Kidney (tissue), 14 donors: ENCODE measurements around the gene IL17B. TPM values are rescaled to one million over a fixed set of nuclear protein-coding genes. Genes with fewer than 3 reads are reported as not detected.
A peak's percentile ranks its signal among the peaks of the same experiment; 100 is the strongest.

Experiments
- DNase-seq, 5 donors: peaks; one replicate each; pipeline ENCODE4 v3.0.0-alpha.2; 2013 to 2020
- FAIRE-seq: peaks from 2 replicates; lab custom pipeline; 2012; peaks lifted over from hg19 to GRCh38; lab: Jason Lieb, UNC
- H3K27ac ChIP-seq, 2 donors: one replicate each; pipeline ENCODE4 v1.7.0; 2013; ENCODE audit warnings: low read depth in 2 of 2, low read length in 2 of 2, inconsistent platforms in 1 of 2
- H3K27me3 ChIP-seq: one replicate; pipeline ENCODE4 v1.7.1; 2013; ENCODE audit warnings: low read length, inconsistent platforms; ENCODE audit not compliant: control insufficient read depth, insufficient read depth
- H3K36me3 ChIP-seq, 3 donors: one replicate each; pipeline versions ENCODE4 v1.7.0 to v1.7.1; 2013; ENCODE audit warnings: low read length in 3 of 3, control low read depth in 1 of 3, inconsistent platforms in 1 of 3; ENCODE audit not compliant: insufficient read depth in 3 of 3, control insufficient read depth in 2 of 3
- H3K4me1 ChIP-seq, 3 donors: one replicate each; pipeline versions ENCODE4 v1.7.0 to v1.7.1; 2013; ENCODE audit warnings: low read length in 3 of 3, inconsistent platforms in 1 of 3, low read depth in 1 of 3; ENCODE audit not compliant: control insufficient read depth in 2 of 3, insufficient read depth in 2 of 3
- H3K4me3 ChIP-seq, 3 donors: one replicate each; pipeline versions ENCODE4 v1.7.0 to v1.8.1; 2013; ENCODE audit warnings: low read length in 3 of 3, control low read depth in 1 of 3, inconsistent platforms in 1 of 3
- H3K9ac ChIP-seq, 3 donors: one replicate each; pipeline versions ENCODE4 v1.7.0 to v1.7.1; 2013; ENCODE audit warnings: low read length in 3 of 3, control low read depth in 1 of 3, inconsistent platforms in 1 of 3
- H3K9me3 ChIP-seq, 3 donors: one replicate each; pipeline versions ENCODE4 v1.7.0 to v1.7.1; 2013; ENCODE audit warnings: low read length in 3 of 3, control low read depth in 1 of 3, inconsistent platforms in 1 of 3; ENCODE audit not compliant: control insufficient read depth in 2 of 3, insufficient read depth in 1 of 3
- intact Hi-C: fragments of 100-400 bp; cut with DNase I; formaldehyde crosslinking; loops from one replicate; pipeline ENCODE4 v1.11.1; 2022
- polyA plus RNA-seq: library from polyadenylated mRNA; stranded (reverse); fragments of 350-450 nt; fragmentation: Illumina TruSeq; extraction: RNeasy Lipid Tissue Mini Kit (QIAGEN cat#74804); gene quantifications from one replicate; pipeline ENCODE4 v1.2.3, GENCODE V29; 2014; ENCODE audit warnings: low read depth, low replicate concordance; ENCODE audit not compliant: insufficient read depth
- total RNA-seq: library from RNA; stranded (reverse); fragmentation: NEBNext Ultra II Directional; extraction: Animal tissue kit (Norgen Biotek cat#: 25700); gene quantifications from one replicate; pipeline ENCODE4 v1.2.1, GENCODE V29; 2021
- TF ChIP-seq, protein P1 (sequence below): IDR thresholded peaks from 3 replicates; pipeline ENCODE4 v1.5.1; 2012; ENCODE audit warnings: mild to moderate bottlenecking, moderate library complexity, borderline replicate concordance; ENCODE audit not compliant: insufficient read depth; ENCODE audit errors: extremely low read depth
- donor health status: control.
- donor health status: control.
- donor health status: control.
- donor health status: control.
- donor health status: control.
- donor health status: DM: yes; HTN: yes; CAD: no.
- donor health status: Normal renal cell carcinoma (clear cell type).

IL17B gene
- total and polyA plus RNA-seq, 2 donors from 2014 or later = 1.4 to 4.7 TPM

DNA sequence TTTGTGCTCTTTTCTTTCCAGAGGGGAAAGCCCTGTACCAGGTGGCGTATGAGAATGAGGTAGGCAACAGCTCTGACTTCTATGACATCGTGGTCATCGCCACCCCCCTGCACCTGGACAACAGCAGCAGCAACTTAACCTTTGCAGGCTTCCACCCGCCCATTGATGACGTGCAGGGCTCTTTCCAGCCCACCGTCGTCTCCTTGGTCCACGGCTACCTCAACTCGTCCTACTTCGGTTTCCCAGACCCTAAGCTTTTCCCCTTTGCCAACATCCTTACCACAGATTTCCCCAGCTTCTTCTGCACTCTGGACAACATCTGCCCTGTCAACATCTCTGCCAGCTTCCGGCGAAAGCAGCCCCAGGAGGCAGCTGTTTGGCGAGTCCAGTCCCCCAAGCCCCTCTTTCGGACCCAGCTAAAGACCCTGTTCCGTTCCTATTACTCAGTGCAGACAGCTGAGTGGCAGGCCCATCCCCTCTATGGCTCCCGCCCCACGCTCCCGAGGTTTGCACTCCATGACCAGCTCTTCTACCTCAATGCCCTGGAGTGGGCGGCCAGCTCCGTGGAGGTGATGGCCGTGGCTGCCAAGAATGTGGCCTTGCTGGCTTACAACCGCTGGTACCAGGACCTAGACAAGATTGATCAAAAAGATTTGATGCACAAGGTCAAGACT, 11.0 kb downstream of the IL17B start:
- intact Hi-C loops = loop anchor here (10.0 kb wide), 1 partner anchor 197 kb away; no protein-coding TSS in a partner anchor

GRCh38 chr5:149367249-149367971, 11.7 kb downstream of the IL17B start:
- Histone ChIP-seq H3K4me1 (peaks cover 0 to 10% (median 0%) of the 10 kb centered on the region in 3 donors), H3K9me3 (no peaks in the 10 kb centered on the region), H3K27ac (no peak overlapping the region), H3K27me3 (no peaks in the 10 kb centered on the region), H3K9ac (no peak overlapping the region), H3K36me3 (no peaks in the 10 kb centered on the region), H3K4me3 (no peak overlapping the region)
- DNase-seq (peak in 4 of 5 donors; percentile 77 to 87 (median 80)), FAIRE-seq (no peak)
- intact Hi-C loops = loop anchor here (10.0 kb wide), 1 partner anchor 197 kb away; no protein-coding TSS in a partner anchor
- TF ChIP-seq, protein P1, sequence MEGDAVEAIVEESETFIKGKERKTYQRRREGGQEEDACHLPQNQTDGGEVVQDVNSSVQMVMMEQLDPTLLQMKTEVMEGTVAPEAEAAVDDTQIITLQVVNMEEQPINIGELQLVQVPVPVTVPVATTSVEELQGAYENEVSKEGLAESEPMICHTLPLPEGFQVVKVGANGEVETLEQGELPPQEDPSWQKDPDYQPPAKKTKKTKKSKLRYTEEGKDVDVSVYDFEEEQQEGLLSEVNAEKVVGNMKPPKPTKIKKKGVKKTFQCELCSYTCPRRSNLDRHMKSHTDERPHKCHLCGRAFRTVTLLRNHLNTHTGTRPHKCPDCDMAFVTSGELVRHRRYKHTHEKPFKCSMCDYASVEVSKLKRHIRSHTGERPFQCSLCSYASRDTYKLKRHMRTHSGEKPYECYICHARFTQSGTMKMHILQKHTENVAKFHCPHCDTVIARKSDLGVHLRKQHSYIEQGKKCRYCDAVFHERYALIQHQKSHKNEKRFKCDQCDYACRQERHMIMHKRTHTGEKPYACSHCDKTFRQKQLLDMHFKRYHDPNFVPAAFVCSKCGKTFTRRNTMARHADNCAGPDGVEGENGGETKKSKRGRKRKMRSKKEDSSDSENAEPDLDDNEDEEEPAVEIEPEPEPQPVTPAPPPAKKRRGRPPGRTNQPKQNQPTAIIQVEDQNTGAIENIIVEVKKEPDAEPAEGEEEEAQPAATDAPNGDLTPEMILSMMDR = peak; percentile 49

More for the DNA sequence above, 11.0 kb downstream of the IL17B start:
- Histone ChIP-seq H3K9ac (no peak overlapping the region), H3K36me3 (no peaks in the 10 kb centered on the region), H3K27me3 (no peaks in the 10 kb centered on the region), H3K27ac (no peak overlapping the region), H3K9me3 (no peaks in the 10 kb centered on the region), H3K4me1 (peaks cover 0 to 10% (median 0%) of the 10 kb centered on the region in 3 donors), H3K4me3 (no peak overlapping the region)
- FAIRE-seq = no peak
- TF ChIP-seq, protein P1 = no peak
- no peak for DNase-seq

GRCh38 chr5:149366169-149366729, 12.8 kb downstream of the IL17B start:
- H3K27me3 ChIP-seq = no peaks in the 10 kb centered on the region
- no peaks in the 10 kb centered on the region for H3K36me3 ChIP-seq
- intact Hi-C loops = loop anchor here (10.0 kb wide), 1 partner anchor 199 kb away; no protein-coding TSS in a partner anchor
- H3K4me1 ChIP-seq = peaks cover 0 to 10% (median 0%) of the 10 kb centered on the region in 3 donors
- H3K9ac ChIP-seq = no peak overlapping the region
- no peak for DNase-seq
- H3K4me3 ChIP-seq = no peak overlapping the region
- H3K9me3 ChIP-seq = no peaks in the 10 kb centered on the region
- H3K27ac ChIP-seq = no peak overlapping the region
- no peak for FAIRE-seq
- TF ChIP-seq, protein P1 = no peak
